K562 (cell line): ENCODE data around the gene PDE12. TPM values are rescaled to one million over a fixed set of nuclear protein-coding genes. Genes with fewer than 3 reads are reported as not detected.
A peak's percentile ranks its signal among the peaks of the same experiment; 100 is the strongest.

Experiments used
- KDM4B ChIP-seq, 2 experiments: fragments of 450-650 bp in 1 of 2; sonication (generic) in 1 of 2; IDR thresholded peaks; 2 replicates each; pipeline ENCODE4 v1.6.1; 2016 to 2017; ENCODE audit warnings: borderline replicate concordance in 2 of 2, antibody characterized with exemption in 1 of 2, low read depth in 1 of 2, mild to moderate bottlenecking in 1 of 2
- RBM34 ChIP-seq: fragments of 200-400 bp; formaldehyde crosslinking; IDR thresholded peaks from 2 replicates; pipeline ENCODE4 v1.6.1; 2018; ENCODE audit warnings: low read length, borderline replicate concordance; ENCODE audit not compliant: insufficient read depth
- SMARCA4 ChIP-seq: fragments of 450-650 bp; IDR thresholded peaks from 2 replicates; pipeline ENCODE4 v1.6.1; 2016
- SMARCC2 ChIP-seq: fragments of 450-650 bp; IDR thresholded peaks from 2 replicates; pipeline ENCODE4 v1.6.1; 2017; ENCODE audit warnings: antibody characterized with exemption, moderate library complexity, mild to moderate bottlenecking, low read depth
- SNIP1 ChIP-seq: fragments of 450-650 bp; IDR thresholded peaks from 2 replicates; pipeline ENCODE4 v1.7.1; 2017; ENCODE audit warnings: low read depth, mild to moderate bottlenecking
- ZBTB1 ChIP-seq: sonication (generic); formaldehyde crosslinking; IDR thresholded peaks from 2 replicates; pipeline ENCODE4 v1.8.1; 2023; ENCODE audit warnings: missing genetic modification reagents, low read depth, mild to moderate bottlenecking, borderline replicate concordance
- ZC3H4 ChIP-seq: sonication (generic); formaldehyde crosslinking; IDR thresholded peaks from 2 replicates; pipeline ENCODE4 v1.9.0; 2021; ENCODE audit warnings: missing genetic modification reagents, borderline replicate concordance
- ZC3H8 ChIP-seq: fragments of 450-650 bp; IDR thresholded peaks from 2 replicates; pipeline ENCODE4 v1.6.1; 2017
- ZNF224 ChIP-seq: sonication (generic); formaldehyde crosslinking; IDR thresholded peaks from 2 replicates; pipeline ENCODE4 v1.8.0; 2022; ENCODE audit warnings: mild to moderate bottlenecking, missing genetic modification reagents
- ZNF316 ChIP-seq: fragments of 450-650 bp; IDR thresholded peaks from 2 replicates; pipeline ENCODE4 v1.6.1; 2016
- ZNF830 ChIP-seq: fragments of 250-450 bp; sonication (Bioruptor Pico); IDR thresholded peaks from 2 replicates; pipeline ENCODE4 v1.5.0; 2021; ENCODE audit warnings: mild to moderate bottlenecking
- polyA plus RNA-seq, 8 experiments: library from polyadenylated mRNA; depleted of rRNA in 4 of 8; stranded (reverse) in 5 of 8; unstranded in 3 of 8; fragments of >200 nt; fragmentation: Nextera tagmentation in 2 of 8; fragmentation: Illumina TruSeq in 1 of 8; extraction: Ambion mirVana in 2 of 8; extraction: Trizol in 1 of 8; gene quantifications; 2 replicates each; pipeline versions ENCODE4 v1.2.1 to v1.2.3, GENCODE V29; 2011 to 2014; ENCODE audit warnings: inconsistent platforms in 1 of 8, missing spikeins in 1 of 8
- total RNA-seq, 7 experiments: library from RNA; depleted of rRNA in 6 of 7; stranded (reverse); fragments of >200 nt in 6 of 7; fragmentation: Illumina TruSeq in 2 of 7; extraction: Trizol in 2 of 7; gene quantifications; 2 replicates each; pipeline versions ENCODE4 v1.2.1 to v1.2.3, GENCODE V29; 2011 to 2021; ENCODE audit warnings: low replicate concordance in 1 of 7
- TF ChIP-seq, protein P1 (sequence below): IDR thresholded peaks from 3 replicates; pipeline ENCODE4 v1.6.1; 2011; ENCODE audit warnings: borderline replicate concordance, mild to moderate bottlenecking, moderate library complexity; ENCODE audit not compliant: insufficient read length; ENCODE audit errors: extremely low read depth
- TF ChIP-seq, protein P2 (sequence below), 2 experiments: fragments of 450-650 bp; conservative IDR thresholded peaks; 2 replicates each; pipeline ENCODE4 v1.6.1; 2017; ENCODE audit warnings: mild to moderate bottlenecking in 2 of 2, moderate library complexity in 2 of 2
- TF ChIP-seq, protein P3 (sequence below): fragments of 200-800 bp; sonication (Bioruptor generic); IDR thresholded peaks from 2 replicates; pipeline ENCODE4 v1.6.1; 2016; ENCODE audit warnings: missing genetic modification characterization, missing compliant biosample characterization
- TF ChIP-seq, protein P4 (sequence below): fragments of 250-450 bp; sonication (Bioruptor Pico); IDR thresholded peaks from 2 replicates; pipeline ENCODE4 v1.8.0; 2022; ENCODE audit warnings: inconsistent platforms, mild to moderate bottlenecking, moderate library complexity, borderline replicate concordance

PDE12 gene
- total and polyA plus RNA-seq, 9 of the 15 experiments (the other 6 are each of a cell fraction or from before 2014, with no cell fraction given) = 2.1 to 20.5 (median 10.0) TPM

DNA sequence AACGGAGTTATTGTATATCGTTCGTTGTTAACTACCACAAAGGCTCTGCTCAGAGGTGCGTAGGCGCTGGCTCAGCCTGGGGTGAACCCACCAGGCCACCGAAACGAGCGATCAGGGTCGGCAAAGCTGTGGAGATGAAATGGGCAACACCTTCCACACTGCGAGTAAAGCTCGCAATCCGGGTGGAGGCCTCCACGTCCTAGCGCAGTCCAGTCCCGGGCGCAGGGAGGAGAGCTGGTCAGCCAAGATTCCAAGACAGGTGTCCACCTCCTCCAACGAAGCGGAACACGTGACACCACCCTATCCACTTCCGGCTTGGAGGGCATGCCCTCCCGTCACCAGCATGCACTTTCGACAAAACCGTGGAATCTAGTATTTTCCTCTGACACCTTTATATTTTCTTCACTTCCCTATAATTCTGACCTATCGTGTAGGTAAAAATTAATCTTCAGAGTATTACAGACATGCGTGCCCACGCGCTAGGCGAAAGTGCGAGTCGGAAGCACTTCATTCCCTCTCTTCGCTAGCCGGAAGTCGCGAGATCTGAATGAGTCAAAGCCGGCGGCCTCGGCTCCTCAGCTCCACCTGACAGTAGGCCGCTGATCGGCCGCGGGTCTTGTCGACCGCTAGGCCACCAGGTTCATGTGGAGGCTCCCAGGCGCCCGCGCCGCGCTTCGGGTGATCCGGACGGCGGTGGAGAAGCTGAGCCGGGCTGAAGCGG lies at the start of gene PDE12 (continued):
- TF ChIP-seq, protein P1, sequence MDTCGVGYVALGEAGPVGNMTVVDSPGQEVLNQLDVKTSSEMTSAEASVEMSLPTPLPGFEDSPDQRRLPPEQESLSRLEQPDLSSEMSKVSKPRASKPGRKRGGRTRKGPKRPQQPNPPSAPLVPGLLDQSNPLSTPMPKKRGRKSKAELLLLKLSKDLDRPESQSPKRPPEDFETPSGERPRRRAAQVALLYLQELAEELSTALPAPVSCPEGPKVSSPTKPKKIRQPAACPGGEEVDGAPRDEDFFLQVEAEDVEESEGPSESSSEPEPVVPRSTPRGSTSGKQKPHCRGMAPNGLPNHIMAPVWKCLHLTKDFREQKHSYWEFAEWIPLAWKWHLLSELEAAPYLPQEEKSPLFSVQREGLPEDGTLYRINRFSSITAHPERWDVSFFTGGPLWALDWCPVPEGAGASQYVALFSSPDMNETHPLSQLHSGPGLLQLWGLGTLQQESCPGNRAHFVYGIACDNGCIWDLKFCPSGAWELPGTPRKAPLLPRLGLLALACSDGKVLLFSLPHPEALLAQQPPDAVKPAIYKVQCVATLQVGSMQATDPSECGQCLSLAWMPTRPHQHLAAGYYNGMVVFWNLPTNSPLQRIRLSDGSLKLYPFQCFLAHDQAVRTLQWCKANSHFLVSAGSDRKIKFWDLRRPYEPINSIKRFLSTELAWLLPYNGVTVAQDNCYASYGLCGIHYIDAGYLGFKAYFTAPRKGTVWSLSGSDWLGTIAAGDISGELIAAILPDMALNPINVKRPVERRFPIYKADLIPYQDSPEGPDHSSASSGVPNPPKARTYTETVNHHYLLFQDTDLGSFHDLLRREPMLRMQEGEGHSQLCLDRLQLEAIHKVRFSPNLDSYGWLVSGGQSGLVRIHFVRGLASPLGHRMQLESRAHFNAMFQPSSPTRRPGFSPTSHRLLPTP = no peak
- TF ChIP-seq SMARCC2 (no peak), KDM4B (IDR thresholded peaks at IDR 0.05; ENCODE audit: borderline replicate concordance in 2 of 2, low read depth in 1 of 2) (peak in 1 of 2 experiments; percentile 27; a peak in 1 of 4 replicates), ZC3H4 (CRISPR knock-in tag) (no peak), SNIP1 (no peak), SMARCA4 (no peak), ZNF830 (CRISPR knock-in tag) (peak; percentile 43; the same call in 1 of the 2 replicates), ZC3H8 (no peak), RBM34 (no peak), ZBTB1 (CRISPR knock-in tag) (no peak), ZNF224 (CRISPR knock-in tag) (no peak), ZNF316 (no peak)
- TF ChIP-seq, protein P2, sequence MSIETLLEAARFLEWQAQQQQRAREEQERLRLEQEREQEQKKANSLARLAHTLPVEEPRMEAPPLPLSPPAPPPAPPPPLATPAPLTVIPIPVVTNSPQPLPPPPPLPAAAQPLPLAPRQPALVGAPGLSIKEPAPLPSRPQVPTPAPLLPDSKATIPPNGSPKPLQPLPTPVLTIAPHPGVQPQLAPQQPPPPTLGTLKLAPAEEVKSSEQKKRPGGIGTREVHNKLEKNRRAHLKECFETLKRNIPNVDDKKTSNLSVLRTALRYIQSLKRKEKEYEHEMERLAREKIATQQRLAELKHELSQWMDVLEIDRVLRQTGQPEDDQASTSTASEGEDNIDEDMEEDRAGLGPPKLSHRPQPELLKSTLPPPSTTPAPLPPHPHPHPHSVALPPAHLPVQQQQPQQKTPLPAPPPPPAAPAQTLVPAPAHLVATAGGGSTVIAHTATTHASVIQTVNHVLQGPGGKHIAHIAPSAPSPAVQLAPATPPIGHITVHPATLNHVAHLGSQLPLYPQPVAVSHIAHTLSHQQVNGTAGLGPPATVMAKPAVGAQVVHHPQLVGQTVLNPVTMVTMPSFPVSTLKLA (conservative IDR thresholded peaks at IDR 0.05) = peak; percentile 94 to 97
- TF ChIP-seq, protein P3, sequence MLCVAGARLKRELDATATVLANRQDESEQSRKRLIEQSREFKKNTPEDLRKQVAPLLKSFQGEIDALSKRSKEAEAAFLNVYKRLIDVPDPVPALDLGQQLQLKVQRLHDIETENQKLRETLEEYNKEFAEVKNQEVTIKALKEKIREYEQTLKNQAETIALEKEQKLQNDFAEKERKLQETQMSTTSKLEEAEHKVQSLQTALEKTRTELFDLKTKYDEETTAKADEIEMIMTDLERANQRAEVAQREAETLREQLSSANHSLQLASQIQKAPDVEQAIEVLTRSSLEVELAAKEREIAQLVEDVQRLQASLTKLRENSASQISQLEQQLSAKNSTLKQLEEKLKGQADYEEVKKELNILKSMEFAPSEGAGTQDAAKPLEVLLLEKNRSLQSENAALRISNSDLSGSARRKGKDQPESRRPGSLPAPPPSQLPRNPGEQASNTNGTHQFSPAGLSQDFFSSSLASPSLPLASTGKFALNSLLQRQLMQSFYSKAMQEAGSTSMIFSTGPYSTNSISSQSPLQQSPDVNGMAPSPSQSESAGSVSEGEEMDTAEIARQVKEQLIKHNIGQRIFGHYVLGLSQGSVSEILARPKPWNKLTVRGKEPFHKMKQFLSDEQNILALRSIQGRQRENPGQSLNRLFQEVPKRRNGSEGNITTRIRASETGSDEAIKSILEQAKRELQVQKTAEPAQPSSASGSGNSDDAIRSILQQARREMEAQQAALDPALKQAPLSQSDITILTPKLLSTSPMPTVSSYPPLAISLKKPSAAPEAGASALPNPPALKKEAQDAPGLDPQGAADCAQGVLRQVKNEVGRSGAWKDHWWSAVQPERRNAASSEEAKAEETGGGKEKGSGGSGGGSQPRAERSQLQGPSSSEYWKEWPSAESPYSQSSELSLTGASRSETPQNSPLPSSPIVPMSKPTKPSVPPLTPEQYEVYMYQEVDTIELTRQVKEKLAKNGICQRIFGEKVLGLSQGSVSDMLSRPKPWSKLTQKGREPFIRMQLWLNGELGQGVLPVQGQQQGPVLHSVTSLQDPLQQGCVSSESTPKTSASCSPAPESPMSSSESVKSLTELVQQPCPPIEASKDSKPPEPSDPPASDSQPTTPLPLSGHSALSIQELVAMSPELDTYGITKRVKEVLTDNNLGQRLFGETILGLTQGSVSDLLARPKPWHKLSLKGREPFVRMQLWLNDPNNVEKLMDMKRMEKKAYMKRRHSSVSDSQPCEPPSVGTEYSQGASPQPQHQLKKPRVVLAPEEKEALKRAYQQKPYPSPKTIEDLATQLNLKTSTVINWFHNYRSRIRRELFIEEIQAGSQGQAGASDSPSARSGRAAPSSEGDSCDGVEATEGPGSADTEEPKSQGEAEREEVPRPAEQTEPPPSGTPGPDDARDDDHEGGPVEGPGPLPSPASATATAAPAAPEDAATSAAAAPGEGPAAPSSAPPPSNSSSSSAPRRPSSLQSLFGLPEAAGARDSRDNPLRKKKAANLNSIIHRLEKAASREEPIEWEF = no peak
- TF ChIP-seq, protein P4, sequence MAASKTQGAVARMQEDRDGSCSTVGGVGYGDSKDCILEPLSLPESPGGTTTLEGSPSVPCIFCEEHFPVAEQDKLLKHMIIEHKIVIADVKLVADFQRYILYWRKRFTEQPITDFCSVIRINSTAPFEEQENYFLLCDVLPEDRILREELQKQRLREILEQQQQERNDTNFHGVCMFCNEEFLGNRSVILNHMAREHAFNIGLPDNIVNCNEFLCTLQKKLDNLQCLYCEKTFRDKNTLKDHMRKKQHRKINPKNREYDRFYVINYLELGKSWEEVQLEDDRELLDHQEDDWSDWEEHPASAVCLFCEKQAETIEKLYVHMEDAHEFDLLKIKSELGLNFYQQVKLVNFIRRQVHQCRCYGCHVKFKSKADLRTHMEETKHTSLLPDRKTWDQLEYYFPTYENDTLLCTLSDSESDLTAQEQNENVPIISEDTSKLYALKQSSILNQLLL = no peak
